A673 (cell line): ENCODE measurements around the gene LEF1. TPM values are rescaled to one million over a fixed set of nuclear protein-coding genes. Genes with fewer than 3 reads are reported as not detected.

Experiments used
- BruUV-seq: library from RNA; stranded (reverse); fragments of 400-500 nt; replicated peaks from 2 replicates; lab custom pipeline; 2021; lab: Mats Ljungman, UMichigan
- CTCF ChIA-PET: fragments of 300-600 bp; sonication (Branson Sonifier 250); formaldehyde crosslinking; loops from one replicate; lab custom pipeline; 2022; ENCODE audit warnings: antibody characterized with exemption; lab: Charles Lee
- POLR2A ChIA-PET: fragments of 300-600 bp; sonication (Branson Sonifier 250); formaldehyde crosslinking; loops from one replicate; lab custom pipeline; 2022; ENCODE audit warnings: antibody characterized with exemption; ENCODE audit not compliant: low non-redundant PET; lab: Charles Lee
- DNase-seq: peaks from one replicate; pipeline ENCODE4 v3.0.0-alpha.2; 2015; ENCODE audit warnings: low spot score
- H3K27ac ChIP-seq: fragments of 200-600 bp; sonication (generic); 2 replicates; pipeline ENCODE4 v1.5.1; 2016; ENCODE audit warnings: mixed run types, low read depth, mild to moderate bottlenecking, mixed read lengths, antibody characterized with exemption, low read length; ENCODE audit not compliant: poor library complexity, severe bottlenecking
- H3K27me3 ChIP-seq: fragments of 200-600 bp; sonication (generic); replicated peaks from 2 replicates; pipeline ENCODE4 v1.6.1; 2017; ENCODE audit warnings: mixed run types, low read depth, mild to moderate bottlenecking, mixed read lengths, antibody characterized with exemption, low read length; ENCODE audit not compliant: insufficient read depth, poor library complexity
- H3K36me3 ChIP-seq: fragments of 200-600 bp; sonication (generic); 2 replicates; pipeline ENCODE4 v1.6.1; 2016; ENCODE audit warnings: mixed run types, mild to moderate bottlenecking, mixed read lengths, antibody characterized with exemption, low read length; ENCODE audit not compliant: insufficient read depth, poor library complexity, severe bottlenecking
- H3K4me1 ChIP-seq: fragments of 200-600 bp; sonication (generic); 2 replicates; pipeline ENCODE4 v1.6.1; 2017; ENCODE audit warnings: mixed run types, mild to moderate bottlenecking, mixed read lengths, antibody characterized with exemption, low read length; ENCODE audit not compliant: insufficient read depth, poor library complexity, severe bottlenecking
- H3K4me3 ChIP-seq: fragments of 200-600 bp; sonication (generic); 2 replicates; pipeline ENCODE4 v1.5.1; 2016; ENCODE audit warnings: low read depth, mixed run types, mild to moderate bottlenecking, mixed read lengths, low read length; ENCODE audit not compliant: poor library complexity, severe bottlenecking
- H3K9me3 ChIP-seq: fragments of 200-600 bp; sonication (generic); 2 replicates; pipeline ENCODE4 v1.6.1; 2016; ENCODE audit warnings: mixed run types, low read depth, mild to moderate bottlenecking, mixed read lengths, antibody characterized with exemption, low read length; ENCODE audit not compliant: poor library complexity, severe bottlenecking
- EZH2 ChIP-seq: fragments of 200-600 bp; sonication (generic); IDR thresholded peaks from 2 replicates; pipeline ENCODE4 v1.6.1; 2017; ENCODE audit warnings: borderline replicate concordance, low read depth, mild to moderate bottlenecking, mixed read lengths, antibody characterized with exemption, low read length; ENCODE audit not compliant: poor library complexity, severe bottlenecking
- intact Hi-C: fragments of 100-400 bp; cut with micrococcal nuclease; formaldehyde crosslinking; loops from one replicate; pipeline ENCODE4 v1.10.0; 2022; ENCODE audit not compliant: unreplicated experiment
- total RNA-seq: library from RNA; stranded (reverse); gene quantifications from 2 replicates; pipeline ENCODE4 v1.2.3, GENCODE V29; 2021
- TF ChIP-seq, protein P1 (sequence below): fragments of 300-800, 200-600 bp; sonication (generic); conservative IDR thresholded peaks from 2 replicates; pipeline ENCODE4 v1.5.1; 2017; ENCODE audit warnings: low read depth, mild to moderate bottlenecking, antibody characterized with exemption, low read length, moderate library complexity, mixed read lengths

LEF1 gene
- total RNA-seq, 1 experiment from 2014 or later, result 2.5 TPM

DNA sequence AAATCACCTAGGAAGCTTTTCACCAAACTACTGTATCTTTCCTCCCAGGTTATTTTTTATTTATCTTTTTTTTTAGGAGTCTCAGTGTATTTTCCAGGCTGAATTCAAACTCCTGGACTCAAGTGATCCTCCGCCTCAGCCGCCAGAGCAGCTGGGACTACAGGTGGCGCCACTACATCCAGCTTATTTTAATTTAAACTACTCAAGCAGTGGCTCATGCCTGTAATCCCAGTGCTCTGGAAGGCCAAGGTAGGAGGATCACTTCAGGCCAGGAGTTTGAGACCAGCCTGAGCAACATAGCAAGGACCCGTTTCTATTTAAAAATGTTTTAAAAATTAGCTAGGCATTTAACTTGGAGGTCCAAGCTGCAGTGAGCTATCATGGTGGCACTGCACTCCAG, 37.8 kb downstream of the LEF1 start:
- POLR2A ChIA-PET, result no interaction called here
- TF ChIP-seq, protein P1, sequence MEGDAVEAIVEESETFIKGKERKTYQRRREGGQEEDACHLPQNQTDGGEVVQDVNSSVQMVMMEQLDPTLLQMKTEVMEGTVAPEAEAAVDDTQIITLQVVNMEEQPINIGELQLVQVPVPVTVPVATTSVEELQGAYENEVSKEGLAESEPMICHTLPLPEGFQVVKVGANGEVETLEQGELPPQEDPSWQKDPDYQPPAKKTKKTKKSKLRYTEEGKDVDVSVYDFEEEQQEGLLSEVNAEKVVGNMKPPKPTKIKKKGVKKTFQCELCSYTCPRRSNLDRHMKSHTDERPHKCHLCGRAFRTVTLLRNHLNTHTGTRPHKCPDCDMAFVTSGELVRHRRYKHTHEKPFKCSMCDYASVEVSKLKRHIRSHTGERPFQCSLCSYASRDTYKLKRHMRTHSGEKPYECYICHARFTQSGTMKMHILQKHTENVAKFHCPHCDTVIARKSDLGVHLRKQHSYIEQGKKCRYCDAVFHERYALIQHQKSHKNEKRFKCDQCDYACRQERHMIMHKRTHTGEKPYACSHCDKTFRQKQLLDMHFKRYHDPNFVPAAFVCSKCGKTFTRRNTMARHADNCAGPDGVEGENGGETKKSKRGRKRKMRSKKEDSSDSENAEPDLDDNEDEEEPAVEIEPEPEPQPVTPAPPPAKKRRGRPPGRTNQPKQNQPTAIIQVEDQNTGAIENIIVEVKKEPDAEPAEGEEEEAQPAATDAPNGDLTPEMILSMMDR, result peak; percentile 50
- TF ChIP-seq EZH2, result no peak
- intact Hi-C loops, result no loop called here
- Histone ChIP-seq H3K4me1 (no peaks in the 10 kb centered on the region), H3K4me3 (no peak overlapping the region), H3K36me3 (no peaks in the 10 kb centered on the region), H3K9me3 (no peaks in the 10 kb centered on the region), H3K27me3 (no peaks in the 10 kb centered on the region), H3K27ac (no peak overlapping the region)
- CTCF ChIA-PET, result interaction anchor here (0.7 kb wide), 1 partner anchor 44 kb away, joined by 3 read pairs; no protein-coding TSS in a partner anchor
- peak; percentile 11 for DNase-seq
- BruUV-seq, result no TSS peak

DNA sequence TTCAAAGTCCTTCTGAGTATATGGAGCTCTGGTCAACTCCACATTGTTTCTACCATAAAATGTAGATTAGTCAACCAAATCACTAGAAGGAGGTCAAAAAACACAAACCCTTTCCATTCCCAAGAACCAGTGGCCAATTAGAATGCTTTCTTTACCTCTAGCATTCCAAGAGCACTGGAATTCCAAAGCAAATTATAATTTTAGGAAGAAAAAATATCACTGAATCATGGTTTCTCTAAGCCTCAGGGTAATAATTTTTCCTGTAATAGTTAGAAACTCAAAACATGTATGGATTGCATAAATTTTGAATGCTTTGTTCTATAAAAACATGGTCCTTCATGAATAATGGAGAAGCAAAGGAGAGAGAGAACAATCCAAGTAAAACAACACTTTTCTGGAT, 39.5 kb downstream of the LEF1 start:
- Histone ChIP-seq H3K4me1 (no peaks in the 10 kb centered on the region), H3K9me3 (no peaks in the 10 kb centered on the region), H3K27ac (no peak overlapping the region), H3K4me3 (no peak overlapping the region), H3K36me3 (no peaks in the 10 kb centered on the region), H3K27me3 (no peaks in the 10 kb centered on the region)
- POLR2A ChIA-PET, result no interaction called here
- CTCF ChIA-PET, result no interaction called here
- intact Hi-C loops, result no loop called here
- no TSS peak for BruUV-seq
- no peak for TF ChIP-seq EZH2
- TF ChIP-seq, protein P1, result no peak
- DNase-seq, result no peak

DNA sequence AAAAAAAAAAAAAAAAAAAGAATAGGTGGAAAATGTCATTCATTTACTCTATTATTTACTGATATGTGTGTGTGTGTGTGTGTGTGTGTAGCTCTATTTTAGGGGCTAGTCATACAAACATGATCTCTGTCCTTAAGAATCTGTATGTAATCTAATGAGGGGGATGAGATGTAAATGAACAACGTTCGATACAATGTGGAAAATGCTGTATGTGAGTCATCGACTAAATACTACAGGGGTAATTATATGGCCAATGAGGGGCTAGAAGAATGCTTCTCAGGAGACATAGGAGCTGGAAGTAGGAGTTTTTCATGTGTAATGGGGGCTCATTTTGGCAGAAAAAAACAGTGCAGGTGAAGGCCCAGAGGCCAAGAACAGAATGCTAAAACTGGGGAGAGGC, 41.9 kb downstream of the LEF1 start:
- BruUV-seq, result no TSS peak
- Histone ChIP-seq H3K4me3 (no peak overlapping the region), H3K27me3 (no peaks in the 10 kb centered on the region), H3K36me3 (no peaks in the 10 kb centered on the region), H3K4me1 (no peaks in the 10 kb centered on the region), H3K9me3 (no peaks in the 10 kb centered on the region), H3K27ac (no peak overlapping the region)
- ChIA-PET POLR2A (no interaction called here), CTCF (no interaction called here)
- no peak for DNase-seq
- intact Hi-C loops, result no loop called here
- TF ChIP-seq, protein P1, result no peak
- no peak for TF ChIP-seq EZH2
